MM.1S (cell line): ENCODE measurements around the gene GSG1L.

Experiments used
- DNase-seq: peaks from one replicate; pipeline ENCODE4 v3.0.0-alpha.2; 2015
- H2AFZ ChIP-seq: fragments of 300-600 bp; sonication (generic); 2 replicates; pipeline ENCODE4 v1.6.0; 2016; ENCODE audit warnings: antibody characterized with exemption, low read length
- H3F3A ChIP-seq: fragments of 300-600 bp; sonication (generic); 2 replicates; pipeline ENCODE4 v1.6.1; 2016; ENCODE audit warnings: mild to moderate bottlenecking, antibody characterized with exemption, low read length, moderate library complexity, mixed read lengths; ENCODE audit not compliant: insufficient read depth
- H3K27ac ChIP-seq: fragments of 300-600 bp; sonication (generic); 2 replicates; pipeline ENCODE4 v1.5.1; 2016; ENCODE audit warnings: mild to moderate bottlenecking, low read length
- H3K27me3 ChIP-seq: fragments of 300-600 bp; sonication (generic); replicated peaks from 2 replicates; pipeline ENCODE4 v1.6.0; 2016; ENCODE audit warnings: low read length; ENCODE audit not compliant: insufficient read depth
- H3K36me3 ChIP-seq: fragments of 300-600 bp; sonication (generic); replicated peaks from 2 replicates; pipeline ENCODE4 v1.6.1; 2016; ENCODE audit warnings: mild to moderate bottlenecking, low read length, mixed read lengths; ENCODE audit not compliant: insufficient read depth
- H3K4me1 ChIP-seq: fragments of 300-600 bp; sonication (generic); 2 replicates; pipeline ENCODE4 v1.6.1; 2016; ENCODE audit warnings: low read length, mixed read lengths
- H3K4me2 ChIP-seq: fragments of 300-600 bp; sonication (generic); 2 replicates; pipeline ENCODE4 v1.6.0; 2016; ENCODE audit warnings: low read depth, low read length
- H3K4me3 ChIP-seq: fragments of 300-600 bp; sonication (generic); 2 replicates; pipeline ENCODE4 v1.5.1; 2016; ENCODE audit warnings: low read length, mixed read lengths
- H3K79me2 ChIP-seq: fragments of 300-600 bp; sonication (generic); 2 replicates; pipeline ENCODE4 v1.6.1; 2016; ENCODE audit warnings: mixed run types, low read length, mixed read lengths
- H3K9ac ChIP-seq: fragments of 300-600 bp; sonication (generic); 2 replicates; pipeline ENCODE4 v1.6.1; 2016; ENCODE audit warnings: low read length, mixed read lengths
- H3K9me2 ChIP-seq: fragments of 300-600 bp; sonication (generic); replicated peaks from 2 replicates; pipeline ENCODE4 v1.6.1; 2016; ENCODE audit warnings: mild to moderate bottlenecking, low read length, mixed read lengths; ENCODE audit not compliant: insufficient read depth
- H3K9me3 ChIP-seq: fragments of 300-600 bp; sonication (generic); replicated peaks from 2 replicates; pipeline ENCODE4 v1.6.1; 2016; ENCODE audit warnings: mild to moderate bottlenecking, low read length, mixed read lengths; ENCODE audit not compliant: insufficient read depth
- H4K20me1 ChIP-seq: fragments of 300-600 bp; sonication (generic); 2 replicates; pipeline ENCODE4 v1.6.1; 2016; ENCODE audit warnings: mild to moderate bottlenecking, low read length, moderate library complexity, mixed read lengths; ENCODE audit not compliant: insufficient read depth
- EZH2 ChIP-seq: fragments of 300-600 bp; sonication (generic); optimal IDR thresholded peaks from 2 replicates; pipeline ENCODE3; 2017; ENCODE audit warnings: low read depth, mild to moderate bottlenecking, antibody characterized with exemption, low read length, mixed read lengths
- EZH2phosphoT487 ChIP-seq: fragments of 300-600 bp; sonication (generic); IDR thresholded peaks from 2 replicates; pipeline ENCODE4 v1.6.1; 2018; ENCODE audit warnings: antibody characterized with exemption, low read length
- TF ChIP-seq, protein P1 (sequence below): fragments of 300-600 bp; sonication (generic); IDR thresholded peaks from 2 replicates; pipeline ENCODE4 v1.5.1; 2016; ENCODE audit warnings: antibody characterized with exemption, low read length, mixed read lengths

The GSG1L gene

GRCh38 chr16:27924411-27925118 lies 138.9 kb downstream of the GSG1L start:
- H3F3A ChIP-seq: no peaks in the 10 kb centered on the region
- H2AFZ ChIP-seq: no peak overlapping the region
- no peaks in the 10 kb centered on the region for H3K36me3 ChIP-seq
- no peaks in the 10 kb centered on the region for H3K79me2 ChIP-seq
- no peaks in the 10 kb centered on the region for H3K4me1 ChIP-seq
- no peak overlapping the region for H3K4me3 ChIP-seq
- H3K9me3 ChIP-seq: no peaks in the 10 kb centered on the region
- H3K27me3 ChIP-seq: peaks cover 35% of the 10 kb centered on the region; the same call in 1 of the 2 replicates
- H3K9me2 ChIP-seq: no peaks in the 10 kb centered on the region
- TF ChIP-seq EZH2phosphoT487 (no peak), EZH2 (no peak)
- TF ChIP-seq, protein P1, sequence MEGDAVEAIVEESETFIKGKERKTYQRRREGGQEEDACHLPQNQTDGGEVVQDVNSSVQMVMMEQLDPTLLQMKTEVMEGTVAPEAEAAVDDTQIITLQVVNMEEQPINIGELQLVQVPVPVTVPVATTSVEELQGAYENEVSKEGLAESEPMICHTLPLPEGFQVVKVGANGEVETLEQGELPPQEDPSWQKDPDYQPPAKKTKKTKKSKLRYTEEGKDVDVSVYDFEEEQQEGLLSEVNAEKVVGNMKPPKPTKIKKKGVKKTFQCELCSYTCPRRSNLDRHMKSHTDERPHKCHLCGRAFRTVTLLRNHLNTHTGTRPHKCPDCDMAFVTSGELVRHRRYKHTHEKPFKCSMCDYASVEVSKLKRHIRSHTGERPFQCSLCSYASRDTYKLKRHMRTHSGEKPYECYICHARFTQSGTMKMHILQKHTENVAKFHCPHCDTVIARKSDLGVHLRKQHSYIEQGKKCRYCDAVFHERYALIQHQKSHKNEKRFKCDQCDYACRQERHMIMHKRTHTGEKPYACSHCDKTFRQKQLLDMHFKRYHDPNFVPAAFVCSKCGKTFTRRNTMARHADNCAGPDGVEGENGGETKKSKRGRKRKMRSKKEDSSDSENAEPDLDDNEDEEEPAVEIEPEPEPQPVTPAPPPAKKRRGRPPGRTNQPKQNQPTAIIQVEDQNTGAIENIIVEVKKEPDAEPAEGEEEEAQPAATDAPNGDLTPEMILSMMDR: no peak
- DNase-seq: no peak
- H3K4me2 ChIP-seq: no peak overlapping the region
- H3K27ac ChIP-seq: no peak overlapping the region
- H4K20me1 ChIP-seq: no peaks in the 10 kb centered on the region
- H3K9ac ChIP-seq: no peak overlapping the region

DNA sequence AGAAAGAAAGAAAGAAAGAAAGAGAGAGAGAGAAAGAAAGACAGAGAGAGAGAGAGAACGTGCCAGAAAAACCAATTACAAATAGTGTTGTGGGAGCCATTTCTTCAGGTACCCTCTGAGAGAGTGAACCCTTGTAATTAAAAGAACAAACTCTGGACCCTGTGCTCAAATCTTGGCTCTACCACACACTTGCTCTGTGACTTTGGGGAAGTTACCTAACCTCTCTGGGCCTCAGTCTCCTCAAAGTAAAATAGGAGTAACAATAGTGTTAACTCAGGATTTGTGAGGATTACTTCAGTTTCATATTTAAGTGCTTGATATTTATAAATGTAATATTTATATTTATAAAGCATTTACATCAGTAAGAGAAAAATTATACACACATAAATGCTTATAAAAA lies 139.8 kb downstream of the GSG1L start:
- H3K9me2 ChIP-seq: no peaks in the 10 kb centered on the region
- no peaks in the 10 kb centered on the region for H3K4me1 ChIP-seq
- TF ChIP-seq EZH2phosphoT487 (no peak), EZH2 (no peak)
- TF ChIP-seq, protein P1: no peak
- peaks cover 35% of the 10 kb centered on the region for H3K27me3 ChIP-seq
- H3K9me3 ChIP-seq: no peaks in the 10 kb centered on the region
- H3K4me3 ChIP-seq: no peak overlapping the region
- no peaks in the 10 kb centered on the region for H3F3A ChIP-seq
- H4K20me1 ChIP-seq: no peaks in the 10 kb centered on the region
- no peak overlapping the region for H3K9ac ChIP-seq
- no peak overlapping the region for H2AFZ ChIP-seq
- DNase-seq: no peak
- H3K27ac ChIP-seq: no peak overlapping the region
- H3K4me2 ChIP-seq: no peak overlapping the region
- no peaks in the 10 kb centered on the region for H3K36me3 ChIP-seq
- H3K79me2 ChIP-seq: no peaks in the 10 kb centered on the region

- DNase-seq: no peak
- Histone ChIP-seq H3K27me3 (peaks cover 42% of the 10 kb centered on the region), H3K79me2 (no peaks in the 10 kb centered on the region), H3K4me1 (no peaks in the 10 kb centered on the region), H3F3A (no peaks in the 10 kb centered on the region), H3K4me2 (no peak overlapping the region), H3K9ac (no peak overlapping the region), H3K4me3 (no peak overlapping the region), H3K27ac (no peak overlapping the region), H3K9me3 (no peaks in the 10 kb centered on the region), H4K20me1 (no peaks in the 10 kb centered on the region), H3K36me3 (no peaks in the 10 kb centered on the region), H2AFZ (no peak overlapping the region), H3K9me2 (no peaks in the 10 kb centered on the region)
- TF ChIP-seq EZH2 (no peak), EZH2phosphoT487 (no peak)
Measured at GRCh38 chr16:27922433-27922832, 141.1 kb downstream of the GSG1L start.

DNA sequence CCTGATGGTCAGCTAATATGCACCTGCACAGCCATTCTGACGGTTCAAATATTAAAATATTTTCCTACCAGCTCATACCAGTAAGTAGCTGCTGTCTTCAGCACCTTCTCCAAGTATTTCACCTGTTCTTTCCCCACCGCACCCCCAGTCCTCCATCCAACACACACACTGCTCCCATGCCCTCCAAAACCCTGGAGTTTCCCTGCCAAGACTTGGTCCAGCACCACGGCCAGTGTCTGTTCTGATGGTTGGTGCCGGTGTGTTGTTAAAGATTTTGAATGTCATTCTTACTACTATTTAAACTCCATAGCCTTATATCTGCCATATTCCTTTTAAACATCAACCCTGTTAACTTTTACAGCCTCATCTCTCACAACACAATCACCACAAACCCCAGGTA lies 142.4 kb downstream of the GSG1L start:
- H3K9me2 ChIP-seq: no peaks in the 10 kb centered on the region
- no peaks in the 10 kb centered on the region for H3K9me3 ChIP-seq
- H3K4me3 ChIP-seq: no peak overlapping the region
- H3K9ac ChIP-seq: no peak overlapping the region
- DNase-seq: no peak
- peaks cover 40% of the 10 kb centered on the region for H3K27me3 ChIP-seq
- H4K20me1 ChIP-seq: no peaks in the 10 kb centered on the region
- no peaks in the 10 kb centered on the region for H3F3A ChIP-seq
- no peaks in the 10 kb centered on the region for H3K4me1 ChIP-seq
- TF ChIP-seq, protein P1: no peak
- TF ChIP-seq EZH2phosphoT487 (no peak), EZH2 (no peak)
- no peaks in the 10 kb centered on the region for H3K79me2 ChIP-seq
- H3K4me2 ChIP-seq: no peak overlapping the region
- no peak overlapping the region for H2AFZ ChIP-seq
- no peaks in the 10 kb centered on the region for H3K36me3 ChIP-seq
- H3K27ac ChIP-seq: no peak overlapping the region
